Glomerular visceral epithelial cell (primary cell): ENCODE results near the gene DOCK6.

Source experiments
- DNase-seq: peaks from one replicate; pipeline ENCODE4 v3.0.0-alpha.2; 2016; ENCODE audit errors: extremely low spot score

The DOCK6 gene

GRCh38 chr19:11261971-11262839 lies at the start of gene DOCK6:
TSS of gene DOCK6 (minus strand) at chr19:11262524. CDS start at chr19:11262440, 84 bp downstream.
- peak; percentile 29 for DNase-seq

GRCh38 chr19:11306337-11306736 lies 44.0 kb upstream of the DOCK6 start:
- DNase-seq, result no peak

GRCh38 chr19:11304936-11305335 lies 42.6 kb upstream of the DOCK6 start:
- DNase-seq, result no peak

- no peak for DNase-seq
These were observed 38.4 kb upstream of the DOCK6 start for GRCh38 chr19:11300811-11301120.

GRCh38 chr19:11299946-11300810 lies 37.9 kb upstream of the DOCK6 start:
- DNase-seq, result no peak

GRCh38 chr19:11296264-11296663 lies 33.9 kb upstream of the DOCK6 start:
- no peak for DNase-seq

GRCh38 chr19:11295665-11296245 lies 33.4 kb upstream of the DOCK6 start, which contains the start of gene TSPAN16:
TSS of gene TSPAN16 (plus strand) at chr19:11296160. CDS start at chr19:11296298, 138 bp downstream.
- no peak for DNase-seq

- no peak for DNase-seq
These were observed 32.9 kb upstream of the DOCK6 start for GRCh38 chr19:11295180-11295579.

- peak; percentile 96 for DNase-seq
These were observed 31.4 kb upstream of the DOCK6 start for GRCh38 chr19:11293433-11294389.

GRCh38 chr19:11291991-11292390 lies 29.7 kb upstream of the DOCK6 start:
- DNase-seq, result no peak

- no peak for DNase-seq
These were observed 29.1 kb upstream of the DOCK6 start for GRCh38 chr19:11291415-11291814.

GRCh38 chr19:11290256-11290655 lies 27.9 kb upstream of the DOCK6 start:
- DNase-seq, result no peak

- peak; percentile 21 for DNase-seq
These were observed 26.0 kb upstream of the DOCK6 start for GRCh38 chr19:11288349-11288748.

GRCh38 chr19:11286312-11286974 lies 24.1 kb upstream of the DOCK6 start:
- no peak for DNase-seq

GRCh38 chr19:11284515-11284914 lies 22.2 kb upstream of the DOCK6 start:
- no peak for DNase-seq

- no peak for DNase-seq
These were observed 19.2 kb upstream of the DOCK6 start for GRCh38 chr19:11281356-11282049.

GRCh38 chr19:11279505-11280236 lies 17.3 kb upstream of the DOCK6 start:
- DNase-seq, result peak; percentile 21

GRCh38 chr19:11278670-11279069 lies 16.3 kb upstream of the DOCK6 start:
- no peak for DNase-seq

- no peak for DNase-seq
These were observed 12.3 kb upstream of the DOCK6 start for GRCh38 chr19:11274533-11275086.
